GM23338 (cell line): ENCODE measurements around the gene TP53I3. TPM values are rescaled to one million over a fixed set of nuclear protein-coding genes. Genes with fewer than 3 reads are reported as not detected.

Experiments used
- ATAC-seq: fragments of 200-7000 bp; cut with Tn5 transposase; 3 replicates; pipeline ENCODE4 v1.9.1; 2020
- DNase-seq: peaks from one replicate; pipeline ENCODE4 v3.0.0-alpha.2; 2015; ENCODE audit warnings: low spot score
- H2AFZ ChIP-seq: fragments of 200-600 bp; sonication (generic); 2 replicates; pipeline ENCODE4 v1.8.0; 2016; ENCODE audit warnings: antibody characterized with exemption, mild to moderate bottlenecking, moderate library complexity
- H3F3A ChIP-seq: fragments of 200-600 bp; sonication (generic); replicated peaks from 2 replicates; pipeline ENCODE4 v1.8.0; 2017; ENCODE audit warnings: antibody characterized with exemption, mixed run types, low read depth
- H3K27ac ChIP-seq: fragments of 200-600 bp; sonication (generic); 2 replicates; pipeline ENCODE4 v1.6.1; 2016; ENCODE audit warnings: low read depth
- H3K27me3 ChIP-seq: fragments of 200-600 bp; sonication (generic); 2 replicates; pipeline ENCODE4 v1.8.0; 2016; ENCODE audit warnings: mild to moderate bottlenecking, mixed run types, moderate library complexity; ENCODE audit not compliant: insufficient read depth
- H3K36me3 ChIP-seq: fragments of 200-600 bp; sonication (generic); 2 replicates; pipeline ENCODE4 v1.8.0; 2016; ENCODE audit warnings: mild to moderate bottlenecking; ENCODE audit not compliant: insufficient read depth
- H3K4me1 ChIP-seq: fragments of 200-600 bp; sonication (generic); 2 replicates; pipeline ENCODE4 v1.8.0; 2016; ENCODE audit warnings: mild to moderate bottlenecking, moderate library complexity; ENCODE audit not compliant: insufficient read depth
- H3K4me2 ChIP-seq: fragments of 200-600 bp; sonication (generic); 2 replicates; pipeline ENCODE4 v1.7.1; 2017; ENCODE audit warnings: mixed run types
- H3K4me3 ChIP-seq: fragments of 200-600 bp; sonication (generic); 2 replicates; pipeline ENCODE4 v1.6.1; 2016; ENCODE audit warnings: mixed run types
- H3K79me2 ChIP-seq: fragments of 200-600 bp; sonication (generic); replicated peaks from 2 replicates; pipeline ENCODE4 v1.8.0; 2017; ENCODE audit warnings: mild to moderate bottlenecking; ENCODE audit not compliant: insufficient read depth
- H3K9me2 ChIP-seq: fragments of 200-600 bp; sonication (generic); 2 replicates; pipeline ENCODE4 v1.8.0; 2017; ENCODE audit not compliant: insufficient read depth
- H4K20me1 ChIP-seq: fragments of 200-600 bp; sonication (generic); replicated peaks from 2 replicates; pipeline ENCODE4 v1.8.0; 2017; ENCODE audit warnings: mild to moderate bottlenecking; ENCODE audit not compliant: insufficient read depth
- H3K27ac Mint-ChIP-seq: 2 replicates; pipeline ENCODE4 v1.8.0; 2020; ENCODE audit warnings: inconsistent platforms, mild to moderate bottlenecking, moderate library complexity, mixed read lengths
- H3K27me3 Mint-ChIP-seq: 3 replicates; pipeline ENCODE4 v1.8.0; 2022; ENCODE audit warnings: low read depth, mild to moderate bottlenecking, moderate library complexity, mixed read lengths, inconsistent platforms; ENCODE audit not compliant: insufficient read depth, poor library complexity
- H3K36me3 Mint-ChIP-seq: 3 replicates; pipeline ENCODE4 v1.8.0; 2021; ENCODE audit warnings: low read depth, mild to moderate bottlenecking, inconsistent platforms, moderate library complexity, mixed read lengths
- H3K4me1 Mint-ChIP-seq: 3 replicates; pipeline ENCODE4 v1.8.0; 2020; ENCODE audit warnings: mild to moderate bottlenecking, inconsistent platforms, mixed read lengths
- H3K4me3 Mint-ChIP-seq: 3 replicates; pipeline ENCODE4 v1.8.0; 2021; ENCODE audit warnings: moderate library complexity, mild to moderate bottlenecking, inconsistent platforms, mixed read lengths
- H3K9me3 Mint-ChIP-seq: 3 replicates; pipeline ENCODE4 v1.8.0; 2020; ENCODE audit warnings: moderate library complexity, mild to moderate bottlenecking, inconsistent platforms, mixed read lengths
- CREB1 ChIP-seq: fragments of 250-450 bp; sonication (Bioruptor Pico); IDR thresholded peaks from 2 replicates; pipeline ENCODE4 v1.5.0; 2020; ENCODE audit warnings: low read depth, mild to moderate bottlenecking, moderate library complexity
- ETS1 ChIP-seq: IDR thresholded peaks from 2 replicates; pipeline ENCODE4 v1.6.1; 2016; ENCODE audit warnings: antibody characterized with exemption
- EZH2 ChIP-seq: fragments of 200-600 bp; sonication (generic); IDR thresholded peaks from one replicate; pipeline ENCODE4 v1.8.0; 2017; ENCODE audit warnings: antibody characterized with exemption, mild to moderate bottlenecking, low read depth; ENCODE audit not compliant: unreplicated experiment
- EZH2phosphoT487 ChIP-seq: fragments of 200-600 bp; sonication (generic); IDR thresholded peaks from one replicate; pipeline ENCODE4 v1.8.1; 2018; ENCODE audit warnings: antibody characterized with exemption; ENCODE audit not compliant: unreplicated experiment
- JUNB ChIP-seq: IDR thresholded peaks from one replicate; pipeline ENCODE4 v1.6.1; 2016; ENCODE audit warnings: antibody characterized with exemption; ENCODE audit not compliant: unreplicated experiment
- NANOG ChIP-seq: IDR thresholded peaks from 2 replicates; pipeline ENCODE4 v1.6.1; 2016; ENCODE audit warnings: antibody characterized with exemption, borderline replicate concordance
- POLR2AphosphoS5 ChIP-seq: IDR thresholded peaks from 2 replicates; pipeline ENCODE4 v1.6.1; 2016; ENCODE audit warnings: antibody characterized with exemption, low read depth
- STAT1 ChIP-seq: IDR thresholded peaks from one replicate; pipeline ENCODE4 v1.6.1; 2016; ENCODE audit warnings: antibody characterized with exemption; ENCODE audit not compliant: unreplicated experiment
- ZNF114 ChIP-seq: fragments of 250-450 bp; sonication (Bioruptor Pico); IDR thresholded peaks from 2 replicates; pipeline ENCODE4 v1.5.0; 2020; ENCODE audit warnings: mild to moderate bottlenecking, moderate library complexity
- ZNF462 ChIP-seq: fragments of 250-450 bp; sonication (Bioruptor Pico); IDR thresholded peaks from 2 replicates; pipeline ENCODE4 v1.5.0; 2020; ENCODE audit warnings: mild to moderate bottlenecking, moderate library complexity
- polyA plus RNA-seq: library from polyadenylated mRNA; unstranded; fragments of >200 nt; fragmentation: Nextera tagmentation; extraction: Ambion mirVana; gene quantifications from 2 replicates; pipeline ENCODE4 v1.2.1, GENCODE V29; 2016
- total RNA-seq: library from RNA; depleted of rRNA; stranded (reverse); fragments of >200 nt; shearing (Covaris generic); gene quantifications from 2 replicates; pipeline ENCODE4 v1.2.3, GENCODE V29; 2014

TP53I3 gene
- total and polyA plus RNA-seq, 2 experiments from 2014 or later = 27.8 to 36.5 TPM

GRCh38 chr2:24048769-24049484 lies 35.7 kb downstream of the TP53I3 start:
- Mint-ChIP-seq H3K4me1 (peaks cover 22% of the 10 kb centered on the region), H3K4me3 (no peak overlapping the region; the same call in 2 of the 3 replicates), H3K27me3 (peaks cover 7% of the 10 kb centered on the region), H3K27ac (no peak overlapping the region), H3K9me3 (no peaks in the 10 kb centered on the region), H3K36me3 (no peaks in the 10 kb centered on the region; the same call in 2 of the 3 replicates)
- Histone ChIP-seq H3K27me3 (no peaks in the 10 kb centered on the region), H3F3A (peaks cover 20% of the 10 kb centered on the region; the same call in 1 of the 2 replicates), H2AFZ (peak overlapping the region; percentile 83), H3K4me3 (peak overlapping the region; percentile 82), H3K4me1 (peaks cover 30% of the 10 kb centered on the region), H3K36me3 (no peaks in the 10 kb centered on the region), H4K20me1 (no peaks in the 10 kb centered on the region; the same call in 1 of the 2 replicates), H3K9me2 (no peaks in the 10 kb centered on the region), H3K27ac (peak overlapping the region; percentile 74; the same call in 1 of the 2 replicates), H3K79me2 (peaks cover 47% of the 10 kb centered on the region), H3K4me2 (peak overlapping the region; percentile 95)
- DNase-seq = peak; percentile 32
- no peak for TF ChIP-seq CREB1
- no peak for TF ChIP-seq ZNF462 (CRISPR knock-in tag)
- TF ChIP-seq EZH2 = no peak
- TF ChIP-seq POLR2AphosphoS5 = no peak
- no peak for TF ChIP-seq ETS1
- no peak for TF ChIP-seq NANOG
- TF ChIP-seq ZNF114 (CRISPR knock-in tag) = no peak
- TF ChIP-seq JUNB = no peak
- TF ChIP-seq STAT1 = no peak
- TF ChIP-seq EZH2phosphoT487 = no peak
- no peak for ATAC-seq
